Neural progenitor cell (in vitro differentiated cells): Measurements from ENCODE around the gene PCDHB6. TPM values are rescaled to one million over a fixed set of nuclear protein-coding genes. Genes with fewer than 3 reads are reported as not detected.
"Not testable (repeated sequence)": the region's sequence is repeated elsewhere in the genome, so short reads cannot be mapped to it uniquely, and the experiment has no call there.

Experiments
- DNase-seq: peaks from one replicate; pipeline ENCODE4 v3.0.0-alpha.2; 2016; ENCODE audit warnings: low spot score
- H2AFZ ChIP-seq: fragments of 200-600 bp; sonication (generic); replicated peaks from 2 replicates; pipeline ENCODE4 v1.6.1; 2016; ENCODE audit warnings: antibody characterized with exemption
- H3F3A ChIP-seq: fragments of 200-600 bp; sonication (generic); 2 replicates; pipeline ENCODE4 v1.6.1; 2016; ENCODE audit warnings: antibody characterized with exemption, low read depth
- H3K27ac ChIP-seq: fragments of 200-600 bp; sonication (generic); 2 replicates; pipeline ENCODE4 v1.5.1; 2016; ENCODE audit warnings: mild to moderate bottlenecking
- H3K27me3 ChIP-seq: fragments of 200-600 bp; sonication (generic); 2 replicates; pipeline ENCODE4 v1.6.1; 2016; ENCODE audit warnings: mild to moderate bottlenecking, moderate library complexity
- H3K36me3 ChIP-seq: fragments of 200-600 bp; sonication (generic); 2 replicates; pipeline ENCODE4 v1.5.1; 2016
- H3K4me1 ChIP-seq: fragments of 200-600 bp; sonication (generic); 2 replicates; pipeline ENCODE4 v1.6.1; 2016; ENCODE audit warnings: mixed run types
- H3K4me2 ChIP-seq: fragments of 200-600 bp; sonication (generic); 2 replicates; pipeline ENCODE4 v1.6.1; 2016
- H3K4me3 ChIP-seq: fragments of 200-600 bp; sonication (generic); 2 replicates; pipeline ENCODE4 v1.5.1; 2016
- H3K79me2 ChIP-seq: fragments of 200-600 bp; sonication (generic); 2 replicates; pipeline ENCODE4 v1.6.1; 2016; ENCODE audit warnings: low read depth
- H3K9ac ChIP-seq: fragments of 200-600 bp; sonication (generic); 2 replicates; pipeline ENCODE4 v1.6.1; 2016
- H3K9me3 ChIP-seq: fragments of 200-600 bp; sonication (generic); 2 replicates; pipeline ENCODE4 v1.5.1; 2016; ENCODE audit warnings: low read depth
- H4K20me1 ChIP-seq: fragments of 200-600 bp; sonication (generic); 2 replicates; pipeline ENCODE4 v1.6.1; 2016; ENCODE audit warnings: low read depth
- H3K27ac Mint-ChIP-seq: 3 replicates; pipeline ENCODE4 v1.8.0; 2021; ENCODE audit warnings: mixed read lengths
- H3K27me3 Mint-ChIP-seq: 2 replicates; pipeline ENCODE4 v1.8.0; 2022; ENCODE audit warnings: low read depth, mild to moderate bottlenecking, inconsistent platforms, moderate library complexity, mixed read lengths; ENCODE audit not compliant: insufficient read depth
- H3K36me3 Mint-ChIP-seq: 3 replicates; pipeline ENCODE4 v1.8.0; 2021; ENCODE audit warnings: mixed read lengths
- H3K4me1 Mint-ChIP-seq: 3 replicates; pipeline ENCODE4 v1.8.0; 2021; ENCODE audit warnings: mixed read lengths
- H3K4me3 Mint-ChIP-seq: 3 replicates; pipeline ENCODE4 v1.8.0; 2021; ENCODE audit warnings: mild to moderate bottlenecking, moderate library complexity, mixed read lengths
- H3K9me3 Mint-ChIP-seq: 3 replicates; pipeline ENCODE4 v1.8.0; 2020; ENCODE audit warnings: mixed read lengths
- EZH2 ChIP-seq: fragments of 200-600 bp; sonication (generic); IDR thresholded peaks from 2 replicates; pipeline ENCODE4 v1.6.1; 2017; ENCODE audit warnings: antibody characterized with exemption, mild to moderate bottlenecking, moderate library complexity
- EZH2phosphoT487 ChIP-seq: fragments of 200-600 bp; sonication (generic); IDR thresholded peaks from 2 replicates; pipeline ENCODE4 v1.6.1; 2017; ENCODE audit warnings: antibody characterized with exemption
- total RNA-seq: library from RNA; depleted of rRNA; stranded (reverse); fragments of >200 nt; gene quantifications from 2 replicates; pipeline ENCODE4 v1.2.3, GENCODE V29; 2015; ENCODE audit warnings: low replicate concordance
- TF ChIP-seq, protein P1 (sequence below): fragments of 200-600 bp; sonication (generic); IDR thresholded peaks from 2 replicates; pipeline ENCODE4 v1.5.1; 2017; ENCODE audit warnings: antibody characterized with exemption, mild to moderate bottlenecking

PCDHB6 gene
- total RNA-seq, 1 donor from 2014 or later: 1.5 TPM

DNA sequence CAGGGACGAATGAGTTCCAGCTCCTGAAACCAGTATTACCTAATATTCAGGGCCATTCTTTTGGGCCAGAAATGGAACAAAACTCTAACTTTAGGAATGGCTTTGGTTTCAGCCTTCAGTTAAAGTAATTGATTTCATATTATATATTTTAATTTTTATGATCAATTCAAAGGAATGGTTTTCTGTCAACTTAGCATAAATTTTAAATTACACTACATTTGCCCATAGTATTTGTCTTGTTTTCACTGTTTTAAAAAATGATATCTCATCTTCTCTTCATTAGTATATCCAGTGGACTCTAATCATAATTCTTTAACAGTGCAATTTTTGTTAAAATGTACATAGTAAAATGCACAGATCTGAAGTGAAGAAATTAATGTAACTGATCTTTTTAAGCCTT lies 30.5 kb downstream of the PCDHB6 start:
- Histone ChIP-seq H3F3A (no peaks in the 10 kb centered on the region), H3K36me3 (no peaks in the 10 kb centered on the region), H4K20me1 (no peaks in the 10 kb centered on the region), H3K9ac (no peak overlapping the region), H3K9me3 (no peaks in the 10 kb centered on the region), H3K27ac (no peak overlapping the region), H2AFZ (no peak overlapping the region), H3K79me2 (no peaks in the 10 kb centered on the region), H3K4me3 (no peak overlapping the region), H3K27me3 (no peaks in the 10 kb centered on the region), H3K4me2 (no peak overlapping the region), H3K4me1 (no peaks in the 10 kb centered on the region)
- no peak for DNase-seq
- no peak overlapping the region for H3K27ac Mint-ChIP-seq
- H3K9me3 Mint-ChIP-seq: peaks cover 33% of the 10 kb centered on the region
- no peak overlapping the region for H3K4me3 Mint-ChIP-seq
- peaks cover 6% of the 10 kb centered on the region for H3K27me3 Mint-ChIP-seq
- no peaks in the 10 kb centered on the region for H3K4me1 Mint-ChIP-seq
- H3K36me3 Mint-ChIP-seq: peaks cover 14% of the 10 kb centered on the region
- TF ChIP-seq EZH2: no peak
- no peak for TF ChIP-seq EZH2phosphoT487
- TF ChIP-seq, protein P1, sequence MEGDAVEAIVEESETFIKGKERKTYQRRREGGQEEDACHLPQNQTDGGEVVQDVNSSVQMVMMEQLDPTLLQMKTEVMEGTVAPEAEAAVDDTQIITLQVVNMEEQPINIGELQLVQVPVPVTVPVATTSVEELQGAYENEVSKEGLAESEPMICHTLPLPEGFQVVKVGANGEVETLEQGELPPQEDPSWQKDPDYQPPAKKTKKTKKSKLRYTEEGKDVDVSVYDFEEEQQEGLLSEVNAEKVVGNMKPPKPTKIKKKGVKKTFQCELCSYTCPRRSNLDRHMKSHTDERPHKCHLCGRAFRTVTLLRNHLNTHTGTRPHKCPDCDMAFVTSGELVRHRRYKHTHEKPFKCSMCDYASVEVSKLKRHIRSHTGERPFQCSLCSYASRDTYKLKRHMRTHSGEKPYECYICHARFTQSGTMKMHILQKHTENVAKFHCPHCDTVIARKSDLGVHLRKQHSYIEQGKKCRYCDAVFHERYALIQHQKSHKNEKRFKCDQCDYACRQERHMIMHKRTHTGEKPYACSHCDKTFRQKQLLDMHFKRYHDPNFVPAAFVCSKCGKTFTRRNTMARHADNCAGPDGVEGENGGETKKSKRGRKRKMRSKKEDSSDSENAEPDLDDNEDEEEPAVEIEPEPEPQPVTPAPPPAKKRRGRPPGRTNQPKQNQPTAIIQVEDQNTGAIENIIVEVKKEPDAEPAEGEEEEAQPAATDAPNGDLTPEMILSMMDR: no peak

DNA sequence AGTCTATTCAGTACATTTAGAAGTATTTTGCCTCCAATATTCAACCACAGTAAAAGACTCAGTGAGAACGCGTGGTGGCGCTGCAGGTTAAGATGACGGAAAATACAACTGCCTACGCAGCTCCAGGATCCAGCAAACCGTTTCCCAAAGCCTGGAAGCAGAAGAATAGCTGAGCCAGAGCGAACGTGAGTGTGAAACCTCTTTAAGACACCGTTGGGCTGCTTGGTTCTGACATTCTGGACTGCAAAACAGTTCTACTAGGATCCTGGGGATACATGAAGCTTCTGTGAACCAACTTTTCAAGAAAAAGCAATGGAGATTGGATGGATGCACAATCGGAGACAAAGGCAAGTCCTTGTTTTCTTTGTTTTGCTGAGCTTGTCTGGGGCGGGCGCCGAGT lies 32.4 kb downstream of the PCDHB6 start, which contains the start of gene PCDHB16:
PCDHB16 (plus strand) TSS at position 140 of the 400 bp plus-strand sequence; CDS start at position 313, 173 bp downstream.
- H2AFZ ChIP-seq: peak within 1 kb of the TSS; percentile 96
- H3K79me2 ChIP-seq: no peaks in the 10 kb centered on the region
- H3K27ac ChIP-seq: no peak within 1 kb of the TSS
- peak within 1 kb of the TSS; percentile 44 for H3K4me3 ChIP-seq
- peak within 1 kb of the TSS; percentile 55 for H3K4me2 ChIP-seq
- peaks cover 14% of the 10 kb centered on the region for H3K36me3 Mint-ChIP-seq
- peak within 1 kb of the TSS; percentile 94 for H3K27ac Mint-ChIP-seq
- no peaks in the 10 kb centered on the region for H3K4me1 ChIP-seq
- H3K9me3 Mint-ChIP-seq: peaks cover 37% of the 10 kb centered on the region
- H3F3A ChIP-seq: no peaks in the 10 kb centered on the region
- TF ChIP-seq EZH2 (no peak), EZH2phosphoT487 (no peak)
- TF ChIP-seq, protein P1: peak; percentile 72
- H3K27me3 ChIP-seq: no peaks in the 10 kb centered on the region
- H4K20me1 ChIP-seq: no peaks in the 10 kb centered on the region
- no peak within 1 kb of the TSS for H3K9ac ChIP-seq
- peak; percentile 79 for DNase-seq
- peak within 1 kb of the TSS; percentile 78 for H3K4me3 Mint-ChIP-seq
- peaks cover 6% of the 10 kb centered on the region for H3K27me3 Mint-ChIP-seq
- H3K4me1 Mint-ChIP-seq: no peaks in the 10 kb centered on the region
- no peaks in the 10 kb centered on the region for H3K36me3 ChIP-seq
- H3K9me3 ChIP-seq: no peaks in the 10 kb centered on the region

DNA sequence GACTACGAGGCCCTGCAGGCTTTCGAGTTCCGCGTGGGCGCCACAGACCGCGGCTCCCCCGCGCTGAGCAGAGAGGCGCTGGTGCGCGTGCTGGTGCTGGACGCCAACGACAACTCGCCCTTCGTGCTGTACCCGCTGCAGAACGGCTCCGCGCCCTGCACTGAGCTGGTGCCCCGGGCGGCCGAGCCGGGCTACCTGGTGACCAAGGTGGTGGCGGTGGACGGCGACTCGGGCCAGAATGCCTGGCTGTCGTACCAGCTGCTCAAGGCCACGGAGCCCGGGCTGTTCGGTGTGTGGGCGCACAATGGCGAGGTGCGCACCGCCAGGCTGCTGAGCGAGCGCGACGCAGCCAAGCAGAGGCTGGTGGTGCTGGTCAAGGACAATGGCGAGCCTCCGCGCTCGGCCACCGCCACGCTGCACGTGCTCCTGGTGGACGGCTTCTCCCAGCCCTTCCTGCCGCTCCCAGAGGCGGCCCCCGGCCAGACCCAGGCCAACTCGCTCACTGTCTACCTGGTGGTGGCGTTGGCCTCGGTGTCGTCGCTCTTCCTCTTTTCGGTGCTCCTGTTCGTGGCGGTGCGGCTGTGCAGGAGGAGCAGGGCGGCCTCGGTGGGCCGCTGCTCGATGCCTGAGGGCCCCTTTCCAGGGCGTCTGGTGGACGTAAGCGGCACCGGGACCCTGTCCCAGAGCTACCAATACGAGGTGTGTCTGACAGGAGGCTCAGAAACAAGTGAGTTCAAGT lies 34.4 kb downstream of the PCDHB6 start:
- not testable (repeated sequence) for H3K27me3 Mint-ChIP-seq
- peaks cover 18% of the 10 kb centered on the region for H3K36me3 Mint-ChIP-seq

DNA sequence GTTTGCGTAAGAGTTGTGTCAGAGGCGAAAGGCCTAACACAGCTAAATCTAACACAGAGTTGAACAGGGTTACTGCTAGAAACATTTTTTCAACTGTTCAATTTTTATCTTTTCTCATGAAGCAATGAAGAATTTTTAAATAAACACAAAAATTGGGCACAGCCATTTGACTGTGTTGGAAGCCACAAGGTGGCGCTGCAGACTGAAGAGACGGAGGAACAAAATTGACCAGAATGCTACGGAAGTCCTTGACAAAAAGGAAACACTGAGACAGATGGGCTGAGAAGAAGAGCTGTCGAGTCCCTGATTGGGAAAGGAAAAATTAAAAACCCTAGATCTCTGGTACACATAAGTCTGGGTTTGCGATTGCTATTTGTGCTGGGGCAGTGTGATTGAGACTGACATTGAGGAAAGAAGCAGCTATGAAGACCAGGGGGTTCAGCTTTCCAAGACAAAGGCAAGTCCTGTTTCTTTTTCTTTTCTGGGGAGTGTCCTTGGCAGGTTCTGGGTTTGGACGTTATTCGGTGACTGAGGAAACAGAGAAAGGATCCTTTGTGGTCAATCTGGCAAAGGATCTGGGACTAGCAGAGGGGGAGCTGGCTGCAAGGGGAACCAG lies 37.1 kb downstream of the PCDHB6 start, which contains the start of gene PCDHB9:
PCDHB9 (plus strand) TSS at position 265 of the 616 bp plus-strand sequence; CDS start at position 423, 158 bp downstream.
- H3K27ac Mint-ChIP-seq: peak within 1 kb of the TSS; percentile 0
- peak; percentile 65 for DNase-seq
- H3K9ac ChIP-seq: no peak within 1 kb of the TSS

More for the DNA sequence above, 34.4 kb downstream of the PCDHB6 start:
- not testable (repeated sequence) for H3K27ac ChIP-seq, H3K9me3 ChIP-seq, H2AFZ ChIP-seq, DNase-seq, H4K20me1 ChIP-seq, H3K4me1 ChIP-seq, H3K27ac Mint-ChIP-seq, H3F3A ChIP-seq, H3K4me2 ChIP-seq, H3K4me3 Mint-ChIP-seq, H3K9ac ChIP-seq, H3K79me2 ChIP-seq, H3K4me1 Mint-ChIP-seq, H3K27me3 ChIP-seq, H3K4me3 ChIP-seq, H3K36me3 ChIP-seq
- peaks cover 44% of the 10 kb centered on the region for H3K9me3 Mint-ChIP-seq

DNA sequence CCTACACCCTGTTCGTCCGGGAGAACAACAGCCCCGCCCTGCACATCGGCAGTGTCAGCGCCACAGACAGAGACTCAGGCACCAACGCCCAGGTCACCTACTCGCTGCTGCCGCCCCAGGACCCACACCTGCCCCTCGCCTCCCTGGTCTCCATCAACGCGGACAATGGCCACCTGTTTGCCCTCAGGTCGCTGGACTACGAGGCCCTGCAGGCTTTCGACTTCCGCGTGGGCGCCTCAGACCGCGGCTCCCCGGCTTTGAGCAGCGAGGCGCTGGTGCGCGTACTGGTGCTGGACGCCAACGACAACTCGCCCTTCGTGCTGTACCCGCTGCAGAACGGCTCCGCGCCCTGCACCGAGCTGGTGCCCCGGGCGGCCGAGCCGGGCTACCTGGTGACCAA lies 38.8 kb downstream of the PCDHB6 start:
- H3K9me3 Mint-ChIP-seq: peaks cover 55% of the 10 kb centered on the region
- not testable (repeated sequence) for H3K27ac Mint-ChIP-seq, H3K79me2 ChIP-seq, H3K9me3 ChIP-seq, H3K9ac ChIP-seq, H3K27me3 ChIP-seq, H3K4me1 Mint-ChIP-seq, DNase-seq, H3K4me1 ChIP-seq, H2AFZ ChIP-seq, H4K20me1 ChIP-seq, H3F3A ChIP-seq, H3K4me2 ChIP-seq, H3K27ac ChIP-seq, H3K27me3 Mint-ChIP-seq, H3K4me3 ChIP-seq, H3K36me3 ChIP-seq, H3K4me3 Mint-ChIP-seq
- H3K36me3 Mint-ChIP-seq: peaks cover 18% of the 10 kb centered on the region

More for the DNA sequence above, 37.1 kb downstream of the PCDHB6 start, which contains the start of gene PCDHB9:
- H3K4me2 ChIP-seq: no peak within 1 kb of the TSS
- H3F3A ChIP-seq: peaks cover 2% of the 10 kb centered on the region
- peaks cover 3% of the 10 kb centered on the region for H3K36me3 ChIP-seq
- H4K20me1 ChIP-seq: no peaks in the 10 kb centered on the region
- peak within 1 kb of the TSS; percentile 32 for H2AFZ ChIP-seq
- peaks cover 6% of the 10 kb centered on the region for H3K27me3 Mint-ChIP-seq
- H3K4me3 ChIP-seq: no peak within 1 kb of the TSS
- H3K9me3 ChIP-seq: no peaks in the 10 kb centered on the region
- H3K9me3 Mint-ChIP-seq: peaks cover 55% of the 10 kb centered on the region
- no peak within 1 kb of the TSS for H3K27ac ChIP-seq
- no peak within 1 kb of the TSS for H3K4me3 Mint-ChIP-seq
- no peaks in the 10 kb centered on the region for H3K4me1 ChIP-seq
- no peaks in the 10 kb centered on the region for H3K4me1 Mint-ChIP-seq
- peaks cover 18% of the 10 kb centered on the region for H3K36me3 Mint-ChIP-seq
- no peak for TF ChIP-seq EZH2
- TF ChIP-seq, protein P1: peak; percentile 74
- no peak for TF ChIP-seq EZH2phosphoT487
- no peaks in the 10 kb centered on the region for H3K79me2 ChIP-seq
- no peaks in the 10 kb centered on the region for H3K27me3 ChIP-seq
